Activated B cell treated with CpG ODN at 0.5 μM for 24 hours (primary cell): ENCODE data around the gene ME2. TPM values are rescaled to one million over a fixed set of nuclear protein-coding genes. Genes with fewer than 3 reads are reported as not detected.
"Not testable (repeated sequence)": the region's sequence is repeated elsewhere in the genome, so short reads cannot be mapped to it uniquely, and the experiment has no call there.

Experiments used
- ATAC-seq: fragments of 200-7000 bp; cut with Tn5 transposase; one replicate; pipeline ENCODE4 v1.10.0; 2021; ENCODE audit warnings: low read depth, mild to moderate bottlenecking, moderate library complexity
- CTCF ChIA-PET: fragments of 350-600 bp; sonication (Branson Sonifier 250); formaldehyde crosslinking; loops from one replicate; lab custom pipeline; 2021; ENCODE audit warnings: antibody characterized with exemption; lab: Charles Lee
- POLR2A ChIA-PET: fragments of 350-600 bp; sonication (Branson Sonifier 250); formaldehyde crosslinking; loops from one replicate; lab custom pipeline; 2021; ENCODE audit warnings: antibody characterized with exemption; lab: Charles Lee
- DNase-seq: peaks from one replicate; pipeline ENCODE4 v3.0.0; 2022
- H3K27ac Mint-ChIP-seq: one replicate; pipeline ENCODE4 v1.8.0; 2020; ENCODE audit warnings: mixed read lengths
- H3K27me3 Mint-ChIP-seq: one replicate; pipeline ENCODE4 v1.8.0; 2021; ENCODE audit warnings: mixed read lengths
- H3K36me3 Mint-ChIP-seq: one replicate; pipeline ENCODE4 v1.8.0; 2021; ENCODE audit warnings: low read depth, mixed read lengths
- H3K4me1 Mint-ChIP-seq: one replicate; pipeline ENCODE4 v1.8.0; 2021; ENCODE audit warnings: mixed read lengths
- H3K4me3 Mint-ChIP-seq: one replicate; pipeline ENCODE4 v1.8.0; 2020; ENCODE audit warnings: mild to moderate bottlenecking, mixed read lengths
- H3K9me3 Mint-ChIP-seq: one replicate; pipeline ENCODE4 v1.8.0; 2020; ENCODE audit warnings: mixed read lengths
- intact Hi-C: fragments of 100-400 bp; cut with micrococcal nuclease; formaldehyde crosslinking; loops from one replicate; pipeline ENCODE4 v1.15.1; 2024
- total RNA-seq: library from RNA; stranded (reverse); gene quantifications from 2 replicates; pipeline ENCODE4 v1.2.3, GENCODE V29; 2022
- TF ChIP-seq, protein P1 (sequence below): fragments of 200-600 bp; IDR thresholded peaks from one replicate; pipeline ENCODE4 v1.8.0; 2022; ENCODE audit warnings: antibody characterized with exemption, mild to moderate bottlenecking

The ME2 gene
- total RNA-seq, 1 donor from 2014 or later = 63.5 TPM

DNA sequence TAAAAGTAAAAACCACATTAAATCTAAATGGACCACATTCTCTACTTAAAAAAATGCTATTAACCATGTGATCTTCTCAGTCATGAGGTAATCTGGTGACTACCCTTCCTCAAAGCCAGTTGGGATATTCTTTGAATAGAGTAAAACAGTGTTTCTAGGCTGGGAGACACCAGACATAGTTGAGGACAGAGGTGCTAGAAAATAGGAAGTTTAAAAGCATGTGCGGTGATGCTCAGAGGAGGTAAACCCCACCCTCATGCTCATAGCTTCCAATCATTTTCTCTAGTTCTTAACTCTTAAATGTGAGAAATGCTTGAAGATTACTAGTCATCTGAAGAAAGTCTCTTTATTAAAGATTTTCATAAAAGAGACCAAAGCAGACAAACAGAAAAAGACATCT, 58.3 kb downstream of the ME2 start:
- TF ChIP-seq, protein P1, sequence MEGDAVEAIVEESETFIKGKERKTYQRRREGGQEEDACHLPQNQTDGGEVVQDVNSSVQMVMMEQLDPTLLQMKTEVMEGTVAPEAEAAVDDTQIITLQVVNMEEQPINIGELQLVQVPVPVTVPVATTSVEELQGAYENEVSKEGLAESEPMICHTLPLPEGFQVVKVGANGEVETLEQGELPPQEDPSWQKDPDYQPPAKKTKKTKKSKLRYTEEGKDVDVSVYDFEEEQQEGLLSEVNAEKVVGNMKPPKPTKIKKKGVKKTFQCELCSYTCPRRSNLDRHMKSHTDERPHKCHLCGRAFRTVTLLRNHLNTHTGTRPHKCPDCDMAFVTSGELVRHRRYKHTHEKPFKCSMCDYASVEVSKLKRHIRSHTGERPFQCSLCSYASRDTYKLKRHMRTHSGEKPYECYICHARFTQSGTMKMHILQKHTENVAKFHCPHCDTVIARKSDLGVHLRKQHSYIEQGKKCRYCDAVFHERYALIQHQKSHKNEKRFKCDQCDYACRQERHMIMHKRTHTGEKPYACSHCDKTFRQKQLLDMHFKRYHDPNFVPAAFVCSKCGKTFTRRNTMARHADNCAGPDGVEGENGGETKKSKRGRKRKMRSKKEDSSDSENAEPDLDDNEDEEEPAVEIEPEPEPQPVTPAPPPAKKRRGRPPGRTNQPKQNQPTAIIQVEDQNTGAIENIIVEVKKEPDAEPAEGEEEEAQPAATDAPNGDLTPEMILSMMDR = no peak
- CTCF ChIA-PET = interaction anchor here (0.9 kb wide), 1 partner anchor 114 kb away, joined by 3 read pairs; no protein-coding TSS in a partner anchor
- intact Hi-C loops = no loop called here
- peaks cover 6% of the 10 kb centered on the region for H3K4me1 Mint-ChIP-seq
- no peaks in the 10 kb centered on the region for H3K27me3 Mint-ChIP-seq
- DNase-seq = no peak
- peaks cover 63% of the 10 kb centered on the region for H3K36me3 Mint-ChIP-seq
- no peak overlapping the region for H3K4me3 Mint-ChIP-seq
- ATAC-seq = no peak
- H3K9me3 Mint-ChIP-seq = no peaks in the 10 kb centered on the region
- POLR2A ChIA-PET = no interaction called here
- no peak overlapping the region for H3K27ac Mint-ChIP-seq

- Mint-ChIP-seq H3K4me3 (no peak overlapping the region), H3K9me3 (no peaks in the 10 kb centered on the region), H3K27ac (no peak overlapping the region), H3K36me3 (peaks cover 57% of the 10 kb centered on the region), H3K4me1 (peaks cover 6% of the 10 kb centered on the region), H3K27me3 (no peaks in the 10 kb centered on the region)
- intact Hi-C loops = no loop called here
- POLR2A ChIA-PET = interaction anchor here (0.7 kb wide), 3 partner anchors 9 to 109 kb away, joined by 4 to 5 read pairs (median 4); partner anchors contain the start of gene ELAC1
- TF ChIP-seq, protein P1 = no peak
- CTCF ChIA-PET = no interaction called here
- no peak for DNase-seq
- no peak for ATAC-seq
Observed at GRCh38 chr18:50938912-50939311, 60.0 kb downstream of the ME2 start.

- no peak for ATAC-seq
- intact Hi-C loops = no loop called here
- peaks cover 43% of the 10 kb centered on the region for H3K36me3 Mint-ChIP-seq
- no peak overlapping the region for H3K4me3 Mint-ChIP-seq
- DNase-seq = no peak
- no peak overlapping the region for H3K27ac Mint-ChIP-seq
- TF ChIP-seq, protein P1 = no peak
- ChIA-PET CTCF (no interaction called here), POLR2A (interaction anchor here (1.6 kb wide), 1 partner anchor 85 kb away, joined by 4 read pairs; the partner anchor contains the start of gene SMAD4)
- no peaks in the 10 kb centered on the region for H3K4me1 Mint-ChIP-seq
- H3K9me3 Mint-ChIP-seq = no peaks in the 10 kb centered on the region
- no peaks in the 10 kb centered on the region for H3K27me3 Mint-ChIP-seq
Observed at GRCh38 chr18:50944245-50944932, 65.5 kb downstream of the ME2 start.

- ATAC-seq, intact Hi-C loops, H3K4me3 Mint-ChIP-seq, DNase-seq, CTCF ChIA-PET, POLR2A ChIA-PET, H3K27ac Mint-ChIP-seq, H3K27me3 Mint-ChIP-seq, H3K9me3 Mint-ChIP-seq, H3K4me1 Mint-ChIP-seq: not testable (repeated sequence)
- peaks cover 36% of the 10 kb centered on the region for H3K36me3 Mint-ChIP-seq
Observed at GRCh38 chr18:50945918-50946317, 67.0 kb downstream of the ME2 start.

GRCh38 chr18:50947899-50948298, 69.0 kb downstream of the ME2 start:
- no peaks in the 10 kb centered on the region for H3K9me3 Mint-ChIP-seq
- POLR2A ChIA-PET = no interaction called here
- TF ChIP-seq, protein P1 = no peak
- peaks cover 28% of the 10 kb centered on the region for H3K36me3 Mint-ChIP-seq
- H3K27ac Mint-ChIP-seq = no peak overlapping the region
- ATAC-seq (no peak), DNase-seq (no peak)
- CTCF ChIA-PET = no interaction called here
- no peaks in the 10 kb centered on the region for H3K4me1 Mint-ChIP-seq
- no peak overlapping the region for H3K4me3 Mint-ChIP-seq
- intact Hi-C loops = no loop called here
- H3K27me3 Mint-ChIP-seq = no peaks in the 10 kb centered on the region
